Measurements from ENCODE around the gene PSME3. TPM values are rescaled to one million over a fixed set of nuclear protein-coding genes. Genes with fewer than 3 reads are reported as not detected.
A peak's percentile ranks its signal among the peaks of the same experiment; 100 is the strongest.

PSME3 gene
- total and polyA plus RNA-seq, 2 of the 13 experiments (the other 11 are each of a cell fraction or from before 2014, with no cell fraction given) = 66.3 to 135 TPM

DNA sequence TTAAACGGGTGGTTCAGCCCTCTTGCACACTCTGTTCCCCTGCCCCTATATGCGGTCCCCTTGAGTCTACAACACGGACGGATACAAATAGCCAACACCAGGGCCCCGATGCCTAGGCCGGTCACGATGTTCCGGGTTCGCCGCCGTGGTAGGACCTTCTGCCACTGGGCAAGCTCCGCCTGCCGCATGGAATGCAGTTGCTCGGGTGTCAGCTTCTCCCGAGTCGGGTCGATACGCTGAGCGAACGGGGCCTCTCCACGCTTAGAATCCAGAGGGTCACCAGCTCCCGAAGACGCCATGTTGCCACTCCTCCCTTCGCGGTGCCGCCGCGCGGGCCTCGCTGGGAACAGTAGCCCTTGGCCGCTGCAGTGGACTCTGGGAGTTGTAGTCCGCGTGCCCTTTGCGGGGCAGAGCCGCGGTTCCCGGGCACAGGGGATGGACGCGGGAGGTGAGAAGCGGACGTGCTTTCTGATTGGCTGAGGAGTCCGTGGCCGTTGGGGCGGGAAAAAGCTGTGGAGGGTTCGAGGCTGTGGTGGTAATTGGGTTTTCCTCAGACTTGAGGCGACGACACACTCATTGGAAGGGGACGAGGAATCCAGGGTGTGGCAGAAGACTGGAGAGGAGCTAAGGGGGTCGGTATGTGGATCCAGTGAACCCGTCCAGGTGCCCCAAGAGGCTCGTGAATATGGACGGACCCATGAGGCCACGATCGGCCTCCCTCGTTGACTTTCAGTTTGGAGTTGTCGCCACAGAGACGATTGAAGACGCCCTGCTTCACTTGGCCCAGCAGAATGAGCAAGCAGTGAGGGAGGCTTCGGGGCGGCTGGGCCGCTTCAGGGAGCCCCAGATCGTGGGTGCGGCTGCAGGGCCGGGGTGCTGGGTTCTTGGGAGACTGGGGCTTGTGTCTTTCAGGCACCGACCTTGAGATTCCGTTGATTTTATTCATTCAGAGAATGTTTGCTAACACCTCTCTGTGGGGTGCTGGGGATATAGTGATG is 34.5 kb upstream of the PSME3 start, which contains the start of the genes CNTD1 and COA3 (continued):
- TF ChIP-seq RBFOX2 (IDR thresholded peaks at IDR 0.05; ENCODE audit: low read depth, low read length) = peak; percentile 94
- TF ChIP-seq ZNF747 (CRISPR knock-in tag; IDR thresholded peaks at IDR 0.05; ENCODE audit: borderline replicate concordance) = peak; percentile 96
- TF ChIP-seq ZNF496 (CRISPR knock-in tag; IDR thresholded peaks at IDR 0.05; ENCODE audit: insufficient replicate concordance) = no peak
- no peak for TF ChIP-seq ZNF383 (CRISPR knock-in tag; IDR thresholded peaks at IDR 0.05; ENCODE audit: borderline replicate concordance)
- peak; percentile 48 for TF ChIP-seq ZNF333 (CRISPR knock-in tag; IDR thresholded peaks at IDR 0.05; ENCODE audit: borderline replicate concordance)
- TF ChIP-seq, protein P1, sequence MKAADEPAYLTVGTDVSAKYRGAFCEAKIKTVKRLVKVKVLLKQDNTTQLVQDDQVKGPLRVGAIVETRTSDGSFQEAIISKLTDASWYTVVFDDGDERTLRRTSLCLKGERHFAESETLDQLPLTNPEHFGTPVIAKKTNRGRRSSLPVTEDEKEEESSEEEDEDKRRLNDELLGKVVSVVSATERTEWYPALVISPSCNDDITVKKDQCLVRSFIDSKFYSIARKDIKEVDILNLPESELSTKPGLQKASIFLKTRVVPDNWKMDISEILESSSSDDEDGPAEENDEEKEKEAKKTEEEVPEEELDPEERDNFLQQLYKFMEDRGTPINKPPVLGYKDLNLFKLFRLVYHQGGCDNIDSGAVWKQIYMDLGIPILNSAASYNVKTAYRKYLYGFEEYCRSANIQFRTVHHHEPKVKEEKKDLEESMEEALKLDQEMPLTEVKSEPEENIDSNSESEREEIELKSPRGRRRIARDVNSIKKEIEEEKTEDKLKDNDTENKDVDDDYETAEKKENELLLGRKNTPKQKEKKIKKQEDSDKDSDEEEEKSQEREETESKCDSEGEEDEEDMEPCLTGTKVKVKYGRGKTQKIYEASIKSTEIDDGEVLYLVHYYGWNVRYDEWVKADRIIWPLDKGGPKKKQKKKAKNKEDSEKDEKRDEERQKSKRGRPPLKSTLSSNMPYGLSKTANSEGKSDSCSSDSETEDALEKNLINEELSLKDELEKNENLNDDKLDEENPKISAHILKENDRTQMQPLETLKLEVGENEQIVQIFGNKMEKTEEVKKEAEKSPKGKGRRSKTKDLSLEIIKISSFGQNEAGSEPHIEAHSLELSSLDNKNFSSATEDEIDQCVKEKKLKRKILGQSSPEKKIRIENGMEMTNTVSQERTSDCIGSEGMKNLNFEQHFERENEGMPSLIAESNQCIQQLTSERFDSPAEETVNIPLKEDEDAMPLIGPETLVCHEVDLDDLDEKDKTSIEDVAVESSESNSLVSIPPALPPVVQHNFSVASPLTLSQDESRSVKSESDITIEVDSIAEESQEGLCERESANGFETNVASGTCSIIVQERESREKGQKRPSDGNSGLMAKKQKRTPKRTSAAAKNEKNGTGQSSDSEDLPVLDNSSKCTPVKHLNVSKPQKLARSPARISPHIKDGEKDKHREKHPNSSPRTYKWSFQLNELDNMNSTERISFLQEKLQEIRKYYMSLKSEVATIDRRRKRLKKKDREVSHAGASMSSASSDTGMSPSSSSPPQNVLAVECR (CRISPR knock-in tag; IDR thresholded peaks at IDR 0.05; ENCODE audit: borderline replicate concordance) = peak; percentile 94
- TF ChIP-seq NFE2 (CRISPR knock-in tag; IDR thresholded peaks at IDR 0.05) = no peak
- TF ChIP-seq ZNF225 (CRISPR knock-in tag; IDR thresholded peaks at IDR 0.05) = peak; percentile 96
- TF ChIP-seq, protein P2, sequence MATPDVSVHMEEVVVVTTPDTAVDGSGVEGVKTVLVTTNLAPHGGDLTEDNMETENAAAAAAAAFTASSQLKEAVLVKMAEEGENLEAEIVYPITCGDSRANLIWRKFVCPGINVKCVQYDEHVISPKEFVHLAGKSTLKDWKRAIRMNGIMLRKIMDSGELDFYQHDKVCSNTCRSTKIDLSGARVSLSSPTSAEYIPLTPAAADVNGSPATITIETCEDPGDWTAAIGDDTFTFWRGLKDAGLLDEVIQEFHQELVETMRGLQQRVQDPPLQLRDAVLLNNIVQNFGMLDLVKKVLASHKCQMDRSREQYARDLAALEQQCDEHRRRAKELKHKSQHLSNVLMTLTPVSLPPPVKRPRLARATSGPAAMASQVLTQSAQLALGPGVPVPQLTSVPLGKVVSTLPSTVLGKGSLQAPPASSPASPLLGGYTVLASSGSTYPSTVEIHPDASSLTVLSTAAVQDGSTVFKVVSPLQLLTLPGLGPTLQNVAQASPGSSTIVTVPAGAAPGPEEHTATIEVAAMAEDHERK (CRISPR knock-in tag; IDR thresholded peaks at IDR 0.05; ENCODE audit: low read depth) = peak; percentile 91
- TF ChIP-seq, protein P3, sequence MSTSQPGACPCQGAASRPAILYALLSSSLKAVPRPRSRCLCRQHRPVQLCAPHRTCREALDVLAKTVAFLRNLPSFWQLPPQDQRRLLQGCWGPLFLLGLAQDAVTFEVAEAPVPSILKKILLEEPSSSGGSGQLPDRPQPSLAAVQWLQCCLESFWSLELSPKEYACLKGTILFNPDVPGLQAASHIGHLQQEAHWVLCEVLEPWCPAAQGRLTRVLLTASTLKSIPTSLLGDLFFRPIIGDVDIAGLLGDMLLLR (CRISPR knock-in tag; IDR thresholded peaks at IDR 0.05) = peak; percentile 95
- TF ChIP-seq ZNF549 (CRISPR knock-in tag; IDR thresholded peaks at IDR 0.05) = no peak
- TF ChIP-seq, protein P4, sequence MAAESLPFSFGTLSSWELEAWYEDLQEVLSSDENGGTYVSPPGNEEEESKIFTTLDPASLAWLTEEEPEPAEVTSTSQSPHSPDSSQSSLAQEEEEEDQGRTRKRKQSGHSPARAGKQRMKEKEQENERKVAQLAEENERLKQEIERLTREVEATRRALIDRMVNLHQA (CRISPR knock-in tag; IDR thresholded peaks at IDR 0.05) = no peak
- peak; percentile 89; the same call in 1 of the 2 replicates for TF ChIP-seq ZNF878 (CRISPR knock-in tag; IDR thresholded peaks at IDR 0.05)
- TF ChIP-seq, protein P5, sequence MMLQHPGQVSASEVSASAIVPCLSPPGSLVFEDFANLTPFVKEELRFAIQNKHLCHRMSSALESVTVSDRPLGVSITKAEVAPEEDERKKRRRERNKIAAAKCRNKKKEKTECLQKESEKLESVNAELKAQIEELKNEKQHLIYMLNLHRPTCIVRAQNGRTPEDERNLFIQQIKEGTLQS (CRISPR knock-in tag; IDR thresholded peaks at IDR 0.05) = no peak
- TF ChIP-seq ZNF569 (CRISPR knock-in tag; IDR thresholded peaks at IDR 0.05; ENCODE audit: borderline replicate concordance) = no peak; the same call in 1 of the 2 replicates
- peak; percentile 89 for TF ChIP-seq KDM5B (CRISPR knock-in tag; IDR thresholded peaks at IDR 0.05; ENCODE audit: borderline replicate concordance)
- TF ChIP-seq, protein P6, sequence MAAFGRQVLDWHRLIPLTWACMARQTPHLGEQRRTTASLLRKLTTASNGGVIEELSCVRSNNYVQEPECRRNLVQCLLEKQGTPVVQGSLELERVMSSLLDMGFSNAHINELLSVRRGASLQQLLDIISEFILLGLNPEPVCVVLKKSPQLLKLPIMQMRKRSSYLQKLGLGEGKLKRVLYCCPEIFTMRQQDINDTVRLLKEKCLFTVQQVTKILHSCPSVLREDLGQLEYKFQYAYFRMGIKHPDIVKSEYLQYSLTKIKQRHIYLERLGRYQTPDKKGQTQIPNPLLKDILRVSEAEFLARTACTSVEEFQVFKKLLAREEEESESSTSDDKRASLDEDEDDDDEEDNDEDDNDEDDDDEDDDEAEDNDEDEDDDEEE (CRISPR knock-in tag; IDR thresholded peaks at IDR 0.05) = no peak
- TF ChIP-seq ZNF816 (CRISPR knock-in tag; IDR thresholded peaks at IDR 0.05; ENCODE audit: borderline replicate concordance) = 0 out of 2 replicates have a peak, but pooled peaks have one; percentile 77

Measured in HepG2 (cell line).